Upper lobe of right lung (tissue), 1 donor: ENCODE measurements around the gene NACA. TPM values are rescaled to one million over a fixed set of nuclear protein-coding genes. Genes with fewer than 3 reads are reported as not detected.

Experiments
- ATAC-seq: fragments of 200-7000 bp; cut with Tn5 transposase; one replicate; pipeline ENCODE4 v1.9.1; 2020; ENCODE audit warnings: mild to moderate bottlenecking, moderate library complexity
- DNase-seq: peaks from one replicate; pipeline ENCODE4 v3.0.0-alpha.2; 2020
- H3K27ac ChIP-seq: fragments of 200-600 bp; one replicate; pipeline ENCODE4 v1.8.0; 2022
- H3K27me3 ChIP-seq: fragments of 200-600 bp; one replicate; pipeline ENCODE4 v1.8.0; 2022; ENCODE audit warnings: mild to moderate bottlenecking
- H3K36me3 ChIP-seq: fragments of 200-600 bp; one replicate; pipeline ENCODE4 v1.8.0; 2022
- H3K4me1 ChIP-seq: fragments of 200-600 bp; one replicate; pipeline ENCODE4 v1.8.0; 2022
- H3K4me3 ChIP-seq: fragments of 200-600 bp; one replicate; pipeline ENCODE4 v1.8.0; 2022; ENCODE audit warnings: mild to moderate bottlenecking
- H3K9me3 ChIP-seq: fragments of 200-600 bp; one replicate; pipeline ENCODE4 v1.8.0; 2022
- CTCF ChIP-seq: fragments of 200-600 bp; IDR thresholded peaks from one replicate; pipeline ENCODE4 v1.8.0; 2022; ENCODE audit warnings: antibody characterized with exemption
- intact Hi-C: fragments of 100-400 bp; cut with DNase I; formaldehyde crosslinking; loops from one replicate; pipeline ENCODE4 v1.11.0; 2022
- total RNA-seq: library from RNA; stranded (reverse); fragmentation: NEBNext Ultra II Directional; extraction: Animal tissue kit (Norgen Biotek cat#: 25700); gene quantifications from one replicate; pipeline ENCODE4 v1.2.1, GENCODE V29; 2021
- donor health status: DM: no; HTN: yes; CAD: no; lungs with severe emphysema.

Gene NACA
- total RNA-seq, 1 donor from 2014 or later: 665 TPM

- TF ChIP-seq CTCF: no peak
- ATAC-seq (no peak), DNase-seq (no peak)
- H3K4me3 ChIP-seq: no peak overlapping the region
- peaks cover 6% of the 10 kb centered on the region for H3K4me1 ChIP-seq
- no peaks in the 10 kb centered on the region for H3K9me3 ChIP-seq
- no peaks in the 10 kb centered on the region for H3K36me3 ChIP-seq
- no peaks in the 10 kb centered on the region for H3K27me3 ChIP-seq
- no peak overlapping the region for H3K27ac ChIP-seq
- intact Hi-C loops: no loop called here
These were observed 30.9 kb downstream of the NACA start for GRCh38 chr12:56694161-56694560.

GRCh38 chr12:56688846-56689109 is 36.3 kb downstream of the NACA start:
- intact Hi-C loops: no loop called here
- H3K9me3 ChIP-seq: no peaks in the 10 kb centered on the region
- ATAC-seq (no peak), DNase-seq (no peak)
- no peak for TF ChIP-seq CTCF
- H3K27ac ChIP-seq: peak overlapping the region; percentile 99
- H3K27me3 ChIP-seq: no peaks in the 10 kb centered on the region
- H3K4me3 ChIP-seq: peak overlapping the region; percentile 98
- H3K36me3 ChIP-seq: no peaks in the 10 kb centered on the region
- H3K4me1 ChIP-seq: peaks cover 28% of the 10 kb centered on the region

GRCh38 chr12:56688129-56688845 is 36.8 kb downstream of the NACA start, which contains the start of gene PTGES3:
Gene PTGES3 (minus strand): TSS chr12:56688284. CDS start chr12:56687999, 285 bp downstream.
- intact Hi-C loops: no loop called here
- peak; percentile 96 for ATAC-seq
- no peaks in the 10 kb centered on the region for H3K36me3 ChIP-seq

GRCh38 chr12:56687223-56688128 is 37.6 kb downstream of the NACA start:
- intact Hi-C loops: no loop called here
- peak; percentile 59 for ATAC-seq
- H3K4me3 ChIP-seq: peak overlapping the region; percentile 98
- TF ChIP-seq CTCF: no peak
- H3K4me1 ChIP-seq: peaks cover 37% of the 10 kb centered on the region
- no peaks in the 10 kb centered on the region for H3K27me3 ChIP-seq
- H3K36me3 ChIP-seq: no peaks in the 10 kb centered on the region
- H3K9me3 ChIP-seq: no peaks in the 10 kb centered on the region
- DNase-seq: peak; percentile 87
- peak overlapping the region; percentile 99 for H3K27ac ChIP-seq

More at GRCh38 chr12:56688129-56688845, 36.8 kb downstream of the NACA start, which contains the start of gene PTGES3:
- Histone ChIP-seq H3K9me3 (no peaks in the 10 kb centered on the region), H3K27me3 (no peaks in the 10 kb centered on the region), H3K4me3 (peak within 1 kb of the TSS; percentile 98), H3K27ac (peak within 1 kb of the TSS; percentile 99), H3K4me1 (peaks cover 31% of the 10 kb centered on the region)
- DNase-seq: peak; percentile 98
- TF ChIP-seq CTCF: no peak

- Histone ChIP-seq H3K27ac (peak overlapping the region; percentile 99), H3K27me3 (no peaks in the 10 kb centered on the region), H3K36me3 (peaks cover 20% of the 10 kb centered on the region), H3K4me3 (peak overlapping the region; percentile 98), H3K9me3 (no peaks in the 10 kb centered on the region), H3K4me1 (peaks cover 46% of the 10 kb centered on the region)
- TF ChIP-seq CTCF: no peak
- intact Hi-C loops: no loop called here
- no peak for ATAC-seq
- DNase-seq: peak; percentile 19
These were observed 40.2 kb downstream of the NACA start for GRCh38 chr12:56684745-56685359.
